Measurements from ENCODE around the gene ATF4. TPM values are rescaled to one million over a fixed set of nuclear protein-coding genes. Genes with fewer than 3 reads are reported as not detected.

The ATF4 gene
- total and polyA plus RNA-seq, 2 of the 13 experiments (the other 11 are each of a cell fraction or from before 2014, with no cell fraction given): 486 to 1,297 TPM

DNA sequence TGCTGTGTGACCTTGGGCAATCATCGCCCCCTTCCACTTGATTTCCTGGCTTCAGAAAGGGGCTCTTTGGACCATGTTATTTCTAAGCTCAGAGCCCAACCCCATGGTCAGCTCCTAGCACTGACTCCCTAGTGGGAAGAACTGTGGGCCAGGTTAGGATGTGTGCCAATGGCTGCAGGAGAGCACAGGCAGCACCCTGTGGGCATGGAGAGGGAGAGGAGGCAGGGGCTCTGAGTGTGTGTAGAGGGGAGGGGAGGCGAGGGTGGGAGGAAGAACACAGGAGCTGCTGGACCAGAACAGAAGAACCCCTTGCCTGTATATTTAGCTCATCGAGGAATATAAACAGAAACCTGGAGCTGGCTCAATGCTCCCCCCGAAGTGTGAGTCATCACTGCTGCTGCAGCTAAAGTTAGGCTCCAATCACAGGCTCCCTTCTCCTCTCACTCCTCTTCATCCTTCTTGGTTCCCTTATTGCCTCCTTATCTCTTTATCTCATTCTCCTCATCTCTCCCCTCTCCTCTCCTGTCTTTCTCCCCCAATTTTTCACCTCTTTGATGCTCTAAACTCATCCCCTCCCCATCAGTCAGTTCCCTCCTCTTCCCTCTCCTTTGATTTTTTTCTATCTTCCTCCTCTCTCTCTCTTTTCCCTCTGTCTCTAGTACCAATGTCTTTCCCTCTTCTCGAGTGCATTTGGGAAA, 26.7 kb downstream of the ATF4 start:
- CTCF ChIA-PET (ENCODE audit: low intra/inter-chr PET ratio, low total read pairs): no interaction called here
- H3K4me2 ChIP-seq (ENCODE audit: low read depth, low read length): no peak overlapping the region

More for the DNA sequence above, 26.7 kb downstream of the ATF4 start:
- Histone ChIP-seq H3K4me3 (replicated peaks in 1 of 3; ENCODE audit: insufficient read depth in 1 of 3, low read depth in 2 of 3, low read length in 3 of 3) (no peak overlapping the region), H3K9me3 (ENCODE audit: low read length) (no peaks in the 10 kb centered on the region), H3K79me2 (ENCODE audit: insufficient read depth, low read length) (no peaks in the 10 kb centered on the region), H3K9ac (ENCODE audit: insufficient read depth, low read depth, low read length) (no peak overlapping the region), H3K4me1 (ENCODE audit: insufficient read depth, low read length) (no peaks in the 10 kb centered on the region), H3K27ac (ENCODE audit: extremely low read length, insufficient read depth, low read length) (no peak overlapping the region), H2AFZ (ENCODE audit: low read length) (no peak overlapping the region), H3K27me3 (ENCODE audit: control insufficient read depth in 1 of 2, insufficient read depth in 2 of 2, low read length in 2 of 2) (peaks cover 0 to 13% of the 10 kb centered on the region in 2 experiments; a peak in 3 of 5 replicates), H4K20me1 (ENCODE audit: insufficient read depth, low read length) (0 out of 2 replicates have a peak, but pooled peaks cover 13% of the 10 kb centered on the region), H3K36me3 (replicated peaks in 1 of 2; ENCODE audit: control insufficient read depth in 1 of 2, insufficient read depth in 2 of 2, low read length in 2 of 2) (no peaks in the 10 kb centered on the region)
- ATAC-seq (no peak), FAIRE-seq (no peak), DNase-seq (ENCODE audit: low spot score) (no peak)
- in situ Hi-C loops (cut with HindIII; ENCODE audit: extremely low pct_ligation_motif_present, low pct_unique_long_range_greater_than_20kb): no loop called here
- 0% methylated on average over 5 of the region's 5 CpGs for WGBS (ENCODE audit: low lambda C conversion rate)
- BruUV-seq (replicated peaks): no TSS peak
- POLR2A ChIA-PET: no interaction called here
- intact Hi-C loops (cut with micrococcal nuclease; ENCODE audit: unreplicated experiment): no loop called here
- TF ChIP-seq GFI1 (CRISPR knock-in tag; IDR thresholded peaks at IDR 0.05; ENCODE audit: borderline replicate concordance) (no peak), ZNF225 (CRISPR knock-in tag; IDR thresholded peaks at IDR 0.05) (no peak), SNRNP70 (IDR thresholded peaks at IDR 0.05; ENCODE audit: low read depth, low read length) (no peak), ZNF747 (CRISPR knock-in tag; IDR thresholded peaks at IDR 0.05; ENCODE audit: borderline replicate concordance) (no peak), ZNF530 (CRISPR knock-in tag; IDR thresholded peaks at IDR 0.05; ENCODE audit: low read depth) (no peak), SRSF1 (optimal IDR thresholded peaks at IDR 0.05; ENCODE audit: low read depth, low read length) (no peak), ZNF446 (CRISPR knock-in tag; IDR thresholded peaks at IDR 0.05) (no peak), EHMT2 (IDR thresholded peaks at IDR 0.05; ENCODE audit: borderline replicate concordance, low read depth, low read length) (no peak), GABPA (IDR thresholded peaks at IDR 0.05; ENCODE audit: low read depth, low read length) (no peak), GABPA (CRISPR knock-in tag; IDR thresholded peaks at IDR 0.05; ENCODE audit: low read depth) (no peak), ZNF274 (CRISPR knock-in tag; IDR thresholded peaks at IDR 0.05) (no peak), SMARCC2 (IDR thresholded peaks at IDR 0.05) (no peak), ZNF138 (CRISPR knock-in tag; IDR thresholded peaks at IDR 0.05; ENCODE audit: low read depth) (no peak), NBN (conservative IDR thresholded peaks at IDR 0.05) (no peak)
- TF ChIP-seq, protein P1, sequence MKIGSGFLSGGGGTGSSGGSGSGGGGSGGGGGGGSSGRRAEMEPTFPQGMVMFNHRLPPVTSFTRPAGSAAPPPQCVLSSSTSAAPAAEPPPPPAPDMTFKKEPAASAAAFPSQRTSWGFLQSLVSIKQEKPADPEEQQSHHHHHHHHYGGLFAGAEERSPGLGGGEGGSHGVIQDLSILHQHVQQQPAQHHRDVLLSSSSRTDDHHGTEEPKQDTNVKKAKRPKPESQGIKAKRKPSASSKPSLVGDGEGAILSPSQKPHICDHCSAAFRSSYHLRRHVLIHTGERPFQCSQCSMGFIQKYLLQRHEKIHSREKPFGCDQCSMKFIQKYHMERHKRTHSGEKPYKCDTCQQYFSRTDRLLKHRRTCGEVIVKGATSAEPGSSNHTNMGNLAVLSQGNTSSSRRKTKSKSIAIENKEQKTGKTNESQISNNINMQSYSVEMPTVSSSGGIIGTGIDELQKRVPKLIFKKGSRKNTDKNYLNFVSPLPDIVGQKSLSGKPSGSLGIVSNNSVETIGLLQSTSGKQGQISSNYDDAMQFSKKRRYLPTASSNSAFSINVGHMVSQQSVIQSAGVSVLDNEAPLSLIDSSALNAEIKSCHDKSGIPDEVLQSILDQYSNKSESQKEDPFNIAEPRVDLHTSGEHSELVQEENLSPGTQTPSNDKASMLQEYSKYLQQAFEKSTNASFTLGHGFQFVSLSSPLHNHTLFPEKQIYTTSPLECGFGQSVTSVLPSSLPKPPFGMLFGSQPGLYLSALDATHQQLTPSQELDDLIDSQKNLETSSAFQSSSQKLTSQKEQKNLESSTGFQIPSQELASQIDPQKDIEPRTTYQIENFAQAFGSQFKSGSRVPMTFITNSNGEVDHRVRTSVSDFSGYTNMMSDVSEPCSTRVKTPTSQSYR (CRISPR knock-in tag; IDR thresholded peaks at IDR 0.05; ENCODE audit: borderline replicate concordance): no peak
- TF ChIP-seq, protein P2, sequence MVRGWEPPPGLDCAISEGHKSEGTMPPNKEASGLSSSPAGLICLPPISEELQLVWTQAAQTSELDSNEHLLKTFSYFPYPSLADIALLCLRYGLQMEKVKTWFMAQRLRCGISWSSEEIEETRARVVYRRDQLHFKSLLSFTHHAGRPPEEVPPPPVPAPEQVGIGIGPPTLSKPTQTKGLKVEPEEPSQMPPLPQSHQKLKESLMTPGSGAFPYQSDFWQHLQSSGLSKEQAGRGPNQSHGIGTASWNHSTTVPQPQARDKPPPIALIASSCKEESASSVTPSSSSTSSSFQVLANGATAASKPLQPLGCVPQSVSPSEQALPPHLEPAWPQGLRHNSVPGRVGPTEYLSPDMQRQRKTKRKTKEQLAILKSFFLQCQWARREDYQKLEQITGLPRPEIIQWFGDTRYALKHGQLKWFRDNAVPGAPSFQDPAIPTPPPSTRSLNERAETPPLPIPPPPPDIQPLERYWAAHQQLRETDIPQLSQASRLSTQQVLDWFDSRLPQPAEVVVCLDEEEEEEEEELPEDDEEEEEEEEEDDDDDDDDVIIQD (CRISPR knock-in tag; IDR thresholded peaks at IDR 0.05; ENCODE audit: low read depth): no peak
- TF ChIP-seq, protein P3, sequence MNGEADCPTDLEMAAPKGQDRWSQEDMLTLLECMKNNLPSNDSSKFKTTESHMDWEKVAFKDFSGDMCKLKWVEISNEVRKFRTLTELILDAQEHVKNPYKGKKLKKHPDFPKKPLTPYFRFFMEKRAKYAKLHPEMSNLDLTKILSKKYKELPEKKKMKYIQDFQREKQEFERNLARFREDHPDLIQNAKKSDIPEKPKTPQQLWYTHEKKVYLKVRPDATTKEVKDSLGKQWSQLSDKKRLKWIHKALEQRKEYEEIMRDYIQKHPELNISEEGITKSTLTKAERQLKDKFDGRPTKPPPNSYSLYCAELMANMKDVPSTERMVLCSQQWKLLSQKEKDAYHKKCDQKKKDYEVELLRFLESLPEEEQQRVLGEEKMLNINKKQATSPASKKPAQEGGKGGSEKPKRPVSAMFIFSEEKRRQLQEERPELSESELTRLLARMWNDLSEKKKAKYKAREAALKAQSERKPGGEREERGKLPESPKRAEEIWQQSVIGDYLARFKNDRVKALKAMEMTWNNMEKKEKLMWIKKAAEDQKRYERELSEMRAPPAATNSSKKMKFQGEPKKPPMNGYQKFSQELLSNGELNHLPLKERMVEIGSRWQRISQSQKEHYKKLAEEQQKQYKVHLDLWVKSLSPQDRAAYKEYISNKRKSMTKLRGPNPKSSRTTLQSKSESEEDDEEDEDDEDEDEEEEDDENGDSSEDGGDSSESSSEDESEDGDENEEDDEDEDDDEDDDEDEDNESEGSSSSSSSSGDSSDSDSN (CRISPR knock-in tag; IDR thresholded peaks at IDR 0.05): no peak

Measured in HepG2 (cell line).